HepG2 (cell line): ENCODE measurements around the gene HERC5. TPM values are rescaled to one million over a fixed set of nuclear protein-coding genes. Genes with fewer than 3 reads are reported as not detected.

Experiments
- CBX1 ChIP-seq: IDR thresholded peaks from one replicate; pipeline ENCODE4 v1.6.1; 2016; ENCODE audit warnings: antibody characterized with exemption, low read depth
- RORA ChIP-seq: sonication (generic); formaldehyde crosslinking; IDR thresholded peaks from 2 replicates; pipeline ENCODE4 v1.5.0; 2020; ENCODE audit warnings: mild to moderate bottlenecking, missing genetic modification reagents, moderate library complexity
- SRSF9 ChIP-seq: fragments of 200-400 bp; formaldehyde crosslinking; IDR thresholded peaks from 2 replicates; pipeline ENCODE4 v1.6.1; 2018; ENCODE audit warnings: borderline replicate concordance, mild to moderate bottlenecking, low read depth, low read length; ENCODE audit not compliant: insufficient read depth, poor library complexity, severe bottlenecking
- TARDBP ChIP-seq: sonication (generic); formaldehyde crosslinking; IDR thresholded peaks from 2 replicates; pipeline ENCODE4 v1.8.0; 2022; ENCODE audit warnings: mild to moderate bottlenecking, missing genetic modification reagents
- TBX2 ChIP-seq: sonication (generic); formaldehyde crosslinking; IDR thresholded peaks from 2 replicates; pipeline ENCODE4 v1.5.0; 2020; ENCODE audit warnings: missing genetic modification reagents, mild to moderate bottlenecking, borderline replicate concordance
- ZNF124 ChIP-seq: sonication (generic); formaldehyde crosslinking; IDR thresholded peaks from 2 replicates; pipeline ENCODE4 v1.4.0; 2020; ENCODE audit warnings: missing genetic modification reagents
- ZNF143 ChIP-seq: sonication (generic); formaldehyde crosslinking; IDR thresholded peaks from 2 replicates; pipeline ENCODE4 v1.4.0; 2020; ENCODE audit warnings: missing genetic modification reagents
- ZNF317 ChIP-seq: sonication (generic); formaldehyde crosslinking; IDR thresholded peaks from 2 replicates; pipeline ENCODE4 v1.5.0; 2020; ENCODE audit warnings: mild to moderate bottlenecking, missing genetic modification reagents
- ZNF333 ChIP-seq: sonication (generic); formaldehyde crosslinking; IDR thresholded peaks from 2 replicates; pipeline ENCODE4 v1.4.0; 2020; ENCODE audit warnings: mild to moderate bottlenecking, missing genetic modification reagents, borderline replicate concordance
- ZNF607 ChIP-seq: sonication (generic); formaldehyde crosslinking; IDR thresholded peaks from 2 replicates; pipeline ENCODE4 v1.5.1; 2020; ENCODE audit warnings: missing genetic modification reagents, mild to moderate bottlenecking, borderline replicate concordance
- polyA plus RNA-seq, 8 experiments: library from polyadenylated mRNA; depleted of rRNA in 3 of 8; stranded (reverse) in 7 of 8; unstranded in 1 of 8; fragments of >200 nt; fragmentation: Illumina TruSeq in 4 of 8; extraction: Trizol in 4 of 8; gene quantifications; 2 replicates each; pipeline versions ENCODE4 v1.2.1 to v1.2.3, GENCODE V29; 2011 to 2016; ENCODE audit warnings: low read depth in 4 of 8, missing spikeins in 1 of 8, mixed read lengths in 1 of 8; ENCODE audit not compliant: insufficient read depth in 1 of 8
- total RNA-seq, 5 experiments: library from RNA; depleted of rRNA; stranded (reverse); fragments of >200 nt; fragmentation: Illumina TruSeq; extraction: Trizol; gene quantifications; 2 replicates each; pipeline ENCODE4 v1.2.3, GENCODE V29; 2016; ENCODE audit warnings: low read depth in 1 of 5
- TF ChIP-seq, protein P1 (sequence below): sonication (generic); formaldehyde crosslinking; IDR thresholded peaks from 2 replicates; pipeline ENCODE4 v1.5.0; 2020; ENCODE audit warnings: missing genetic modification reagents
- TF ChIP-seq, protein P2 (sequence below): IDR thresholded peaks from 2 replicates; pipeline ENCODE4 v1.6.1; 2016; ENCODE audit warnings: mild to moderate bottlenecking, missing biosample characterization, missing genetic modification reagents

HERC5 gene
- total and polyA plus RNA-seq, 2 of the 13 experiments (the other 11 are each of a cell fraction or from before 2014, with no cell fraction given) = 0.13 to 0.33 TPM

DNA sequence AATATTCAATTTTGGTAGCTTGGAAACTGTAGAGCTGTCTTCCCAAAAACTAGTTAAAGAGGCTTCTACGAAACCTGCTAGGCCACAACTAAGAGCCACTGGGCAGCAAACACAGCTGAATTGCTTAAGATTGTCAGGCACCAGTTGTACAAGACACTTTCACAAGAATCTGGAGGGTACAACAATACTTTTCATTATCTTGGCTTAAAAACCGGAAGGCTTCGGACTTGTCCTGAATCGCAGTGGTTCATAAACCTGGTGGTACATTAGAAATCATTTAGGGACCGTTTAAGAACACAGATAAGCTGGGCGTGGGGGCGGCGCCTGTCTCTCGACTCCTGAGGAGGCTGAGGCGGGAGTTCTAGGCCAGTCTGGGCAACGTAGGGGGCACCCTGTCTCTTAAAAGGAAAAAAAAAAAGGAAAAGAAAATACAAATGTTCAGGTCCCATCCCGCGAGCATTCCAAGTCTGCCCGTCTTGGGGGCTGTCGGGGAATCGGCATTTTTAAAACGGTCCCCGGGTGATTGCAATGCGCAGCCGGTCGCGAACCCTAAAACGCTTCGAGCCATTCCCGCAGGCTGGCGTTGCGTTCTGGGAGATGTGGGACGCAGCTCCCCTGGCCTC, 65.9 kb downstream of the HERC5 start (continued):
- TF ChIP-seq, protein P1, sequence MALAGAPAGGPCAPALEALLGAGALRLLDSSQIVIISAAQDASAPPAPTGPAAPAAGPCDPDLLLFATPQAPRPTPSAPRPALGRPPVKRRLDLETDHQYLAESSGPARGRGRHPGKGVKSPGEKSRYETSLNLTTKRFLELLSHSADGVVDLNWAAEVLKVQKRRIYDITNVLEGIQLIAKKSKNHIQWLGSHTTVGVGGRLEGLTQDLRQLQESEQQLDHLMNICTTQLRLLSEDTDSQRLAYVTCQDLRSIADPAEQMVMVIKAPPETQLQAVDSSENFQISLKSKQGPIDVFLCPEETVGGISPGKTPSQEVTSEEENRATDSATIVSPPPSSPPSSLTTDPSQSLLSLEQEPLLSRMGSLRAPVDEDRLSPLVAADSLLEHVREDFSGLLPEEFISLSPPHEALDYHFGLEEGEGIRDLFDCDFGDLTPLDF (CRISPR knock-in tag) = no peak
- TF ChIP-seq TBX2 (CRISPR knock-in tag) = no peak
- no peak for TF ChIP-seq ZNF333 (CRISPR knock-in tag)
- no peak for TF ChIP-seq ZNF143
- TF ChIP-seq CBX1 = no peak
- TF ChIP-seq ZNF317 (CRISPR knock-in tag) = 0 out of 2 replicates have a peak, but pooled peaks have one; percentile 3
- TF ChIP-seq, protein P2, sequence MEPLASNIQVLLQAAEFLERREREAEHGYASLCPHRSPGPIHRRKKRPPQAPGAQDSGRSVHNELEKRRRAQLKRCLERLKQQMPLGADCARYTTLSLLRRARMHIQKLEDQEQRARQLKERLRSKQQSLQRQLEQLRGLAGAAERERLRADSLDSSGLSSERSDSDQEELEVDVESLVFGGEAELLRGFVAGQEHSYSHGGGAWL (CRISPR knock-in tag) = no peak
- no peak for TF ChIP-seq ZNF607 (CRISPR knock-in tag)
- TF ChIP-seq TARDBP (CRISPR knock-in tag) = no peak
- no peak for TF ChIP-seq SRSF9
- 0 out of 2 replicates have a peak, but pooled peaks have one; percentile 25 for TF ChIP-seq RORA (CRISPR knock-in tag)
- TF ChIP-seq ZNF124 (CRISPR knock-in tag) = no peak
